ENCODE measurements around the gene PTPRR. TPM values are rescaled to one million over a fixed set of nuclear protein-coding genes. Genes with fewer than 3 reads are reported as not detected.

Gene PTPRR
- total RNA-seq, 1 donor from 2014 or later: not detected

DNA sequence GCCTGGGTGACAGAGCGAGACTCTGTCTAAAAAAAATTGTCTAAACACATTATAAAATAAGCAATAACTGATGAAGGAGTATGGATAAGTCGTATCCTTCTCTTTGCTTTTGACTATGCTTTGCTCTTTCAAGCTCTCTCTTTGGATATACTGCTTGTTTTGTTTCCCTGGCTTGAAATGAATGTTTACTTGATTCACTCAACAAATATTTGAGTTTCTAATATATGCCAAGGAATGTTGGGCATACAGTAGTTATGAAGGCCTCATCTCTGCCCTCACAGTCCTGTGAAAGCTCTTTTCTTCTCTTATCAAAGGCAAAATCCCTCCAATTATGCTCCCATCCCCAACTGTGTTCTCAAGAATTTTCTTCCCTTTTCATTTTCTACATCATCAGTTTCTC, 123.5 kb downstream of the PTPRR start:
- H3K27ac Mint-ChIP-seq: no peak overlapping the region
- no peak for DNase-seq (ENCODE audit: low spot score)
- no peak overlapping the region for H3K4me3 Mint-ChIP-seq
- intact Hi-C loops (cut with micrococcal nuclease): no loop called here
- no peaks in the 10 kb centered on the region for H3K9me3 Mint-ChIP-seq
- H3K36me3 Mint-ChIP-seq (ENCODE audit: low read depth): no peaks in the 10 kb centered on the region
- H3K4me1 Mint-ChIP-seq (ENCODE audit: low read depth): no peaks in the 10 kb centered on the region
- no peaks in the 10 kb centered on the region for H3K27me3 Mint-ChIP-seq (ENCODE audit: insufficient read depth)

GRCh38 chr12:70795608-70796007, 124.9 kb downstream of the PTPRR start:
- no peaks in the 10 kb centered on the region for H3K9me3 Mint-ChIP-seq
- intact Hi-C loops (cut with micrococcal nuclease): no loop called here

DNA sequence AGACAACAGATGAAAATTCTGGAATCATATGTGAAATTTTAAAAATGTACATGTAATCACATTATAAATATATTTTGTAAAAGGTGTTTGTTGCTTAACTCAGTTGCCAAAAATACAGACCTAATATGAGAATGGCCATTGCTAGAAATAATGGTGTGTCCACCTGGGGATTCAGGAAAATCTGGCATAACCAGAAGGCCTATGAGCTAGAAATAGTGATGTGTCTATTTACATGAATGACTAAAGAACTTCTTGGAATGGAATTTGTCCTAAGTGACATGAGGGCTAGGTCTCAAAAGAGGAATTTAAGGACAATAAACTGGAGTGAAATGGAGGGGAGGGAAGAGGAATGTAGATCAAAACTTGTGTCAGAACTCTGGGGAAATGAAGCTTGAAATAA, 126.4 kb downstream of the PTPRR start:
- Mint-ChIP-seq H3K4me3 (no peak overlapping the region), H3K36me3 (ENCODE audit: low read depth) (no peaks in the 10 kb centered on the region), H3K9me3 (no peaks in the 10 kb centered on the region), H3K27me3 (ENCODE audit: insufficient read depth) (no peaks in the 10 kb centered on the region), H3K4me1 (ENCODE audit: low read depth) (no peaks in the 10 kb centered on the region), H3K27ac (no peak overlapping the region)
- intact Hi-C loops (cut with micrococcal nuclease): no loop called here
- DNase-seq (ENCODE audit: low spot score): no peak

More at GRCh38 chr12:70795608-70796007, 124.9 kb downstream of the PTPRR start:
- no peak overlapping the region for H3K27ac Mint-ChIP-seq
- H3K36me3 Mint-ChIP-seq (ENCODE audit: low read depth): no peaks in the 10 kb centered on the region
- no peaks in the 10 kb centered on the region for H3K27me3 Mint-ChIP-seq (ENCODE audit: insufficient read depth)
- H3K4me1 Mint-ChIP-seq (ENCODE audit: low read depth): no peaks in the 10 kb centered on the region
- DNase-seq (ENCODE audit: low spot score): no peak
- H3K4me3 Mint-ChIP-seq: no peak overlapping the region

DNA sequence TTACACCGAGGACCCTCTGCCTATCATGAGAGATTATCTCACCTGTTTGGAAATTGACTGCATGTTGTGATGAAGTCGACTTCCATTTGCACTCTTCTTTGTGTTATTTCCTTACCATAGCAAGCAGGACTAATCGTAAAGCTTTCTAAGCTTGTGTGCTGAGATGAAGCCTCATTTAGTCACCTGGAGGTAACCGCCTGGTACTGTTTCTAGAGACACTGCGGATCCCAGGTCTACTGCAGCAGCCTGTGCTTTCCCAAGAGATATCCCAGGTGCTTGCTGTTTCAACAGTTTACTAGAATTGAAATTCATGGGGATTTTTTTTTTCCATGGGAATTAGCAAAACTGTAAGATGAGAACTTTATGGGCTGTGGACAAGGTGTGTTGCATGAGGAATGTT, 131.8 kb downstream of the PTPRR start:
- intact Hi-C loops (cut with micrococcal nuclease): no loop called here
- H3K27me3 Mint-ChIP-seq (ENCODE audit: insufficient read depth): no peaks in the 10 kb centered on the region
- no peaks in the 10 kb centered on the region for H3K9me3 Mint-ChIP-seq
- no peaks in the 10 kb centered on the region for H3K4me1 Mint-ChIP-seq (ENCODE audit: low read depth)
- DNase-seq (ENCODE audit: low spot score): no peak
- no peak overlapping the region for H3K27ac Mint-ChIP-seq
- no peaks in the 10 kb centered on the region for H3K36me3 Mint-ChIP-seq (ENCODE audit: low read depth)
- H3K4me3 Mint-ChIP-seq: no peak overlapping the region

DNA sequence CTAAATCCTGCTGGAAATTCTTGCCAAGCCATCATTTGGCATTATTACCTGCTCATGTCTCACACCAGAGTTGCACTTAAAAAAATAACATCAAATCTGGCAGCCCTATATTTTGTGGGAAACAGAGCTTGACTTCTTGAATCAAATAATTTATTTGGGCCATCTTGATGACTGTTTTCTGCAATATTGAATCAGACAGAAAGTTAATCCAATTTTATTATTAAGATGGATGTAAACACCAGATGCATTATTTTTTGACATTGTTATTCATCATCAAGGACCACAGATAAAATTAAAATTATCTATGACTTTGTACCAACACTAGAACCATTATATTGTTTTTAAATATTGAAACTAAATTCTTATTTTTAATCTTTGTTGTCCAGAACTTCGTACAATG, 132.9 kb downstream of the PTPRR start:
- no peaks in the 10 kb centered on the region for H3K36me3 Mint-ChIP-seq (ENCODE audit: low read depth)
- no peak overlapping the region for H3K27ac Mint-ChIP-seq
- no peak overlapping the region for H3K4me3 Mint-ChIP-seq
- no peak for DNase-seq (ENCODE audit: low spot score)
- H3K9me3 Mint-ChIP-seq: no peaks in the 10 kb centered on the region
- no peaks in the 10 kb centered on the region for H3K27me3 Mint-ChIP-seq (ENCODE audit: insufficient read depth)
- intact Hi-C loops (cut with micrococcal nuclease): no loop called here
- no peaks in the 10 kb centered on the region for H3K4me1 Mint-ChIP-seq (ENCODE audit: low read depth)

DNA sequence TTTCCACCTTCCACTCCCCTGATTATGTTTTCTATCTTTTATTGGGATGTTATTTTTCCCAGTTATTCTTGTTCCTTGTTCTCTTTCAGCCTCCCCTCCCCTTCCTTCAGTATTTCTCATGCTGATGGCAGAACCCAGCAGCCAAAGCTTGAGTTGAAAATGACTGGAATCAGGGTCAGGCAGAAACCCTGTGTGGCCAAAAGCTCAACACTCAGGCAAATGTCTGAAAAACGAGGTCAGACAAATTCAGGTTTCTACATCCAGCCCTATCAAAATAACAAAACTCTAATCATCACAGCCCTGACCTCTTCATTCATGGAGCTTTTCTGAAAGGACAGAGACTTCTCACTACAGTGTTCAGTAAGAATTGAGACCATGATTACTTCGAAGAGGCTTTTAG, 134.6 kb downstream of the PTPRR start:
- Mint-ChIP-seq H3K27me3 (ENCODE audit: insufficient read depth) (no peaks in the 10 kb centered on the region), H3K4me1 (ENCODE audit: low read depth) (no peaks in the 10 kb centered on the region), H3K4me3 (no peak overlapping the region), H3K36me3 (ENCODE audit: low read depth) (no peaks in the 10 kb centered on the region), H3K27ac (no peak overlapping the region), H3K9me3 (no peaks in the 10 kb centered on the region)
- intact Hi-C loops (cut with micrococcal nuclease): no loop called here
- DNase-seq (ENCODE audit: low spot score): no peak

DNA sequence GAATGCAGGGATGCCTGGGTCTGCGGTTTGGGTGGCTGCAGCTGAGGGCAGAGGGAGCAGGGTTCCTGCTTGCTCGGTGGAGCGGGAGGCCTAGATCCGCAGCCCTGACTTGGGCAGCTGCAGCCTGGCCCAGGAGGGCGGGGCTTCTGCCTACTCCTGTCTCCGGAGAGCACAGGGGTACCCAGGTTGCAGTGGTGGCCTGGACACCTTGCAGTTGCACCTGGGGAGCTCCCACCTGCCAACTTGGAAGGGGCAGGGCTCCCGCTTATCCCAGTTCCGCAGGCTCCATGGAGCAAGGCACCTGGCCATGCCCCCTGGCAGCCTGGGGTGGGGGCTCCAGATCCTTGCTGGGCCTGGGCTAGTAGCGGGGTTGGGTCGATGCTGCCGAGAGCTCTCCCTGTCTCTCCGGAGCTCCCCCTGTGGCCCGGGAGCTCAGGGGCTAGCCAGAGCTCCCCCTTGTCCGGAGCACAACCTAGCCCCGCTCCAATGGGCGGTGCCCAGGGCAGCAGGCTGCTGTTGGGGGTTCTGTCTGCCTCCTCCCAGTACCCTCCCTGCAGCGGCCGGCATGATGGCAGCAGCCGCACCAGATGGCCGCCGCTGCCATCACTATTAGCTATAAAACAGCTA, 136.4 kb downstream of the PTPRR start:
- H3K27me3 Mint-ChIP-seq (ENCODE audit: insufficient read depth): no peaks in the 10 kb centered on the region
- intact Hi-C loops (cut with micrococcal nuclease): no loop called here
- H3K36me3 Mint-ChIP-seq (ENCODE audit: low read depth): no peaks in the 10 kb centered on the region
- H3K27ac Mint-ChIP-seq: no peak overlapping the region
- no peaks in the 10 kb centered on the region for H3K9me3 Mint-ChIP-seq
- no peak overlapping the region for H3K4me3 Mint-ChIP-seq
- no peak for DNase-seq (ENCODE audit: low spot score)
- H3K4me1 Mint-ChIP-seq (ENCODE audit: low read depth): no peaks in the 10 kb centered on the region

DNA sequence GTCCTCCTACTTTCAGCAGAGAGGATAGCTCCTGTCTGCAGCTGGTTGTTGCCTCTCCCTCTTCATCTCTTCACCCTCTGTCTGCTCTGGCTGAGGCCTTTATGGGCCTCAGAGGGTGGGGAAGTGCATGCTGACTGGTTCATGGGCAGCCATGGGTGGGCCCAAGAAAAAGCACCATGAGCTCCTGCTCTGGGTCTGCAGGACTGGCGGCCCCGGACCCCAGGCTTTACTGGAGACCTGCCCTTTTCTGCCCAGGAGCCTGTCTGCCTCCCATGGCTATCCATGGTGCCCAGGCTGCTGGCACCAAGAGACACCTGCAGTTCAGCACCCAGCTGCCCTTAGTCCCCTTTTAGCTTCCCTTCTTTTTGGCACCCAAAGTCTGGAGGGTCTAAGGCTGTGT, 137.1 kb downstream of the PTPRR start:
- H3K27me3 Mint-ChIP-seq (ENCODE audit: insufficient read depth): no peaks in the 10 kb centered on the region
- H3K4me1 Mint-ChIP-seq (ENCODE audit: low read depth): no peaks in the 10 kb centered on the region
- intact Hi-C loops (cut with micrococcal nuclease): no loop called here
- H3K4me3 Mint-ChIP-seq: no peak overlapping the region
- no peak overlapping the region for H3K27ac Mint-ChIP-seq
- no peaks in the 10 kb centered on the region for H3K9me3 Mint-ChIP-seq
- H3K36me3 Mint-ChIP-seq (ENCODE audit: low read depth): no peaks in the 10 kb centered on the region
- no peak for DNase-seq (ENCODE audit: low spot score)

GRCh38 chr12:70779250-70779649, 141.3 kb downstream of the PTPRR start:
- no peak for DNase-seq (ENCODE audit: low spot score)
- Mint-ChIP-seq H3K4me3 (no peak overlapping the region), H3K27me3 (ENCODE audit: insufficient read depth) (no peaks in the 10 kb centered on the region), H3K36me3 (ENCODE audit: low read depth) (no peaks in the 10 kb centered on the region), H3K4me1 (ENCODE audit: low read depth) (no peaks in the 10 kb centered on the region), H3K27ac (no peak overlapping the region), H3K9me3 (no peaks in the 10 kb centered on the region)
- intact Hi-C loops (cut with micrococcal nuclease): no loop called here

GRCh38 chr12:70774055-70774454, 146.5 kb downstream of the PTPRR start:
- Mint-ChIP-seq H3K4me1 (ENCODE audit: low read depth) (no peaks in the 10 kb centered on the region), H3K36me3 (ENCODE audit: low read depth) (no peaks in the 10 kb centered on the region), H3K27me3 (ENCODE audit: insufficient read depth) (no peaks in the 10 kb centered on the region), H3K27ac (no peak overlapping the region), H3K4me3 (no peak overlapping the region), H3K9me3 (no peaks in the 10 kb centered on the region)
- intact Hi-C loops (cut with micrococcal nuclease): no loop called here
- DNase-seq (ENCODE audit: low spot score): no peak

DNA sequence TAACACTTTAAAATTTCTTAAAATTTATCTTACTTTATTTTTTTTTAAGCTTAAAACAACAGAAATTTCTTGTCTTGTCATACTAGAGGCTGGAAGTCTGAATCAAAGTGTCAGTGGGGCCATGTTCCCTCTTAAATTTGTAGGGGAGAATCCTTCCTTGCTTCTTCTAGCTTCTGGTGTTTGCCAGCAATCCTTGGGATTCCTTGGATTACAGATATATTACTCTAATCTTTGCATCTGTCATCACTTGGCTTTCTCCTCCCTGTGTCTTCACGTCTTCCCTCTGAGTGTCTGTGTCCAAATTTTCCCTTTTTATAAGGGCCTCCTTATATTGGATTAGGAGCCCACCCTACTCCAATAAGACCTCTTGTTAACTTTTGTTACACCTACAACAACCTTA, 147.7 kb downstream of the PTPRR start:
- H3K27me3 Mint-ChIP-seq (ENCODE audit: insufficient read depth): no peaks in the 10 kb centered on the region
- no peak for DNase-seq (ENCODE audit: low spot score)
- H3K27ac Mint-ChIP-seq: no peak overlapping the region
- no peak overlapping the region for H3K4me3 Mint-ChIP-seq
- intact Hi-C loops (cut with micrococcal nuclease): no loop called here
- H3K36me3 Mint-ChIP-seq (ENCODE audit: low read depth): no peaks in the 10 kb centered on the region
- no peaks in the 10 kb centered on the region for H3K4me1 Mint-ChIP-seq (ENCODE audit: low read depth)
- no peaks in the 10 kb centered on the region for H3K9me3 Mint-ChIP-seq

GRCh38 chr12:70771581-70771980, 149.0 kb downstream of the PTPRR start:
- H3K27me3 Mint-ChIP-seq (ENCODE audit: insufficient read depth): no peaks in the 10 kb centered on the region
- DNase-seq (ENCODE audit: low spot score): no peak
- no peaks in the 10 kb centered on the region for H3K4me1 Mint-ChIP-seq (ENCODE audit: low read depth)
- H3K36me3 Mint-ChIP-seq (ENCODE audit: low read depth): no peaks in the 10 kb centered on the region
- H3K9me3 Mint-ChIP-seq: no peaks in the 10 kb centered on the region
- intact Hi-C loops (cut with micrococcal nuclease): no loop called here
- no peak overlapping the region for H3K27ac Mint-ChIP-seq
- H3K4me3 Mint-ChIP-seq: no peak overlapping the region

GRCh38 chr12:70763666-70764065, 156.9 kb downstream of the PTPRR start:
- Mint-ChIP-seq H3K9me3 (no peaks in the 10 kb centered on the region), H3K4me3 (no peak overlapping the region), H3K36me3 (ENCODE audit: low read depth) (no peaks in the 10 kb centered on the region), H3K27me3 (ENCODE audit: insufficient read depth) (peaks cover 2% of the 10 kb centered on the region), H3K4me1 (ENCODE audit: low read depth) (no peaks in the 10 kb centered on the region), H3K27ac (no peak overlapping the region)
- DNase-seq (ENCODE audit: low spot score): no peak
- intact Hi-C loops (cut with micrococcal nuclease): no loop called here

DNA sequence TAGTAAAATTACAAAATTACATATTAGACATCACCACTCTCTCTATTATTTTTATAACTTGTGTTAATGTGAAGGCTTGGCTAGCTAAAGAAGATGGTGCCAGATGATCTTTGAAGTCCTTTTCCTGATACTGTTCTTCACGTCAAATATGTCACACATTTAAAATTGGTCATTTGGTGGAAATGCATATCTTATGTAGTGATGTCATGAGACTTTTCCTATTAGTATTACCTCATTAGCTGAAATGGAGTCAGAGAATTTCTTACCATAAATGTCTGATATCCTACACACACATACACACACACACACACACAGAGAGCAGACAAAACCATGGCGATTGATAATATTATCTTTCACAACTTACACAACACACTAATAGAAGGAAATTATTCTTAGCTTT, 158.5 kb downstream of the PTPRR start:
- peaks cover 2% of the 10 kb centered on the region for H3K27me3 Mint-ChIP-seq (ENCODE audit: insufficient read depth)
- no peak overlapping the region for H3K27ac Mint-ChIP-seq
- H3K36me3 Mint-ChIP-seq (ENCODE audit: low read depth): no peaks in the 10 kb centered on the region
- H3K4me1 Mint-ChIP-seq (ENCODE audit: low read depth): no peaks in the 10 kb centered on the region
- intact Hi-C loops (cut with micrococcal nuclease): no loop called here
- no peak for DNase-seq (ENCODE audit: low spot score)
- no peaks in the 10 kb centered on the region for H3K9me3 Mint-ChIP-seq
- H3K4me3 Mint-ChIP-seq: no peak overlapping the region
